DOHH2 (cell line): Measurements from ENCODE around the gene PRKAG3.

Source experiments
- EZH2phosphoT487 ChIP-seq: fragments of 200-600 bp; sonication (generic); IDR thresholded peaks from 2 replicates; pipeline ENCODE4 v1.6.1; 2017; ENCODE audit warnings: borderline replicate concordance, mild to moderate bottlenecking, antibody characterized with exemption, low read length, moderate library complexity, mixed read lengths
- TF ChIP-seq, protein P1 (sequence below): fragments of 200-600 bp; sonication (generic); IDR thresholded peaks from one replicate; pipeline ENCODE4 v1.5.1; 2014; ENCODE audit warnings: antibody characterized with exemption, mild to moderate bottlenecking, low read depth, low read length; ENCODE audit not compliant: poor library complexity, severe bottlenecking

DNA sequence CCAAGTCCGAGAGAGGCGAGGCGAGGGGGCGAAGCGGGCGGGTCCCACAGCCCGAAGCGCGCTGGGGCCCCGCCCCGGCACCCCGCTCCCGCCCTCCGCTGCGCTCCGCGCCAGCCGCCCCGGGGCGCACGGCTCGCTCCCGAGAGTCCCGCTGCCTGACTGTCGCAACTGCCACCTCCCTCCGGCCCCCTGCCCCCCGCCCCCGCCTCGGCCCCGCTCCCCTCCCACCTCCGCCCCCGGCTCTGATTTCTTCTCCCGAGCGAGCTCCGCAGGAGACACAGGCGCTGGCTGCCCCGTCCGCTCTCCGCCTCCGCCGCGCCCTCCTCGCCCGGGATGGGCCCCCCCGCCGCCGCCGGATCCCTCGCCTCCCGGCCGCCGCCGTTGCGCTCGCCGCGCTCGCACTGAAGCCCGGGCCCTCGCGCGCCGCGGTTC, 28.0 kb upstream of the PRKAG3 start, which contains the start of gene WNT6:
- TF ChIP-seq, protein P1, sequence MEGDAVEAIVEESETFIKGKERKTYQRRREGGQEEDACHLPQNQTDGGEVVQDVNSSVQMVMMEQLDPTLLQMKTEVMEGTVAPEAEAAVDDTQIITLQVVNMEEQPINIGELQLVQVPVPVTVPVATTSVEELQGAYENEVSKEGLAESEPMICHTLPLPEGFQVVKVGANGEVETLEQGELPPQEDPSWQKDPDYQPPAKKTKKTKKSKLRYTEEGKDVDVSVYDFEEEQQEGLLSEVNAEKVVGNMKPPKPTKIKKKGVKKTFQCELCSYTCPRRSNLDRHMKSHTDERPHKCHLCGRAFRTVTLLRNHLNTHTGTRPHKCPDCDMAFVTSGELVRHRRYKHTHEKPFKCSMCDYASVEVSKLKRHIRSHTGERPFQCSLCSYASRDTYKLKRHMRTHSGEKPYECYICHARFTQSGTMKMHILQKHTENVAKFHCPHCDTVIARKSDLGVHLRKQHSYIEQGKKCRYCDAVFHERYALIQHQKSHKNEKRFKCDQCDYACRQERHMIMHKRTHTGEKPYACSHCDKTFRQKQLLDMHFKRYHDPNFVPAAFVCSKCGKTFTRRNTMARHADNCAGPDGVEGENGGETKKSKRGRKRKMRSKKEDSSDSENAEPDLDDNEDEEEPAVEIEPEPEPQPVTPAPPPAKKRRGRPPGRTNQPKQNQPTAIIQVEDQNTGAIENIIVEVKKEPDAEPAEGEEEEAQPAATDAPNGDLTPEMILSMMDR, result no peak
- TF ChIP-seq EZH2phosphoT487, result no peak
